GM23338 (cell line): ENCODE results near the gene LMX1B. TPM values are rescaled to one million over a fixed set of nuclear protein-coding genes. Genes with fewer than 3 reads are reported as not detected.

Experiments used
- ATAC-seq: fragments of 200-7000 bp; cut with Tn5 transposase; 3 replicates; pipeline ENCODE4 v1.9.1; 2020
- DNase-seq: peaks from one replicate; pipeline ENCODE4 v3.0.0-alpha.2; 2015; ENCODE audit warnings: low spot score
- H2AFZ ChIP-seq: fragments of 200-600 bp; sonication (generic); 2 replicates; pipeline ENCODE4 v1.8.0; 2016; ENCODE audit warnings: antibody characterized with exemption, mild to moderate bottlenecking, moderate library complexity
- H3F3A ChIP-seq: fragments of 200-600 bp; sonication (generic); replicated peaks from 2 replicates; pipeline ENCODE4 v1.8.0; 2017; ENCODE audit warnings: antibody characterized with exemption, mixed run types, low read depth
- H3K27ac ChIP-seq: fragments of 200-600 bp; sonication (generic); 2 replicates; pipeline ENCODE4 v1.6.1; 2016; ENCODE audit warnings: low read depth
- H3K27me3 ChIP-seq: fragments of 200-600 bp; sonication (generic); 2 replicates; pipeline ENCODE4 v1.8.0; 2016; ENCODE audit warnings: mild to moderate bottlenecking, mixed run types, moderate library complexity; ENCODE audit not compliant: insufficient read depth
- H3K36me3 ChIP-seq: fragments of 200-600 bp; sonication (generic); 2 replicates; pipeline ENCODE4 v1.8.0; 2016; ENCODE audit warnings: mild to moderate bottlenecking; ENCODE audit not compliant: insufficient read depth
- H3K4me1 ChIP-seq: fragments of 200-600 bp; sonication (generic); 2 replicates; pipeline ENCODE4 v1.8.0; 2016; ENCODE audit warnings: mild to moderate bottlenecking, moderate library complexity; ENCODE audit not compliant: insufficient read depth
- H3K4me2 ChIP-seq: fragments of 200-600 bp; sonication (generic); 2 replicates; pipeline ENCODE4 v1.7.1; 2017; ENCODE audit warnings: mixed run types
- H3K4me3 ChIP-seq: fragments of 200-600 bp; sonication (generic); 2 replicates; pipeline ENCODE4 v1.6.1; 2016; ENCODE audit warnings: mixed run types
- H3K79me2 ChIP-seq: fragments of 200-600 bp; sonication (generic); replicated peaks from 2 replicates; pipeline ENCODE4 v1.8.0; 2017; ENCODE audit warnings: mild to moderate bottlenecking; ENCODE audit not compliant: insufficient read depth
- H3K9me2 ChIP-seq: fragments of 200-600 bp; sonication (generic); 2 replicates; pipeline ENCODE4 v1.8.0; 2017; ENCODE audit not compliant: insufficient read depth
- H4K20me1 ChIP-seq: fragments of 200-600 bp; sonication (generic); replicated peaks from 2 replicates; pipeline ENCODE4 v1.8.0; 2017; ENCODE audit warnings: mild to moderate bottlenecking; ENCODE audit not compliant: insufficient read depth
- H3K27ac Mint-ChIP-seq: 2 replicates; pipeline ENCODE4 v1.8.0; 2020; ENCODE audit warnings: inconsistent platforms, mild to moderate bottlenecking, moderate library complexity, mixed read lengths
- H3K27me3 Mint-ChIP-seq: 3 replicates; pipeline ENCODE4 v1.8.0; 2022; ENCODE audit warnings: low read depth, mild to moderate bottlenecking, moderate library complexity, mixed read lengths, inconsistent platforms; ENCODE audit not compliant: insufficient read depth, poor library complexity
- H3K36me3 Mint-ChIP-seq: 3 replicates; pipeline ENCODE4 v1.8.0; 2021; ENCODE audit warnings: low read depth, mild to moderate bottlenecking, inconsistent platforms, moderate library complexity, mixed read lengths
- H3K4me1 Mint-ChIP-seq: 3 replicates; pipeline ENCODE4 v1.8.0; 2020; ENCODE audit warnings: mild to moderate bottlenecking, inconsistent platforms, mixed read lengths
- H3K4me3 Mint-ChIP-seq: 3 replicates; pipeline ENCODE4 v1.8.0; 2021; ENCODE audit warnings: moderate library complexity, mild to moderate bottlenecking, inconsistent platforms, mixed read lengths
- H3K9me3 Mint-ChIP-seq: 3 replicates; pipeline ENCODE4 v1.8.0; 2020; ENCODE audit warnings: moderate library complexity, mild to moderate bottlenecking, inconsistent platforms, mixed read lengths
- CREB1 ChIP-seq: fragments of 250-450 bp; sonication (Bioruptor Pico); IDR thresholded peaks from 2 replicates; pipeline ENCODE4 v1.5.0; 2020; ENCODE audit warnings: low read depth, mild to moderate bottlenecking, moderate library complexity
- EZH2 ChIP-seq: fragments of 200-600 bp; sonication (generic); IDR thresholded peaks from one replicate; pipeline ENCODE4 v1.8.0; 2017; ENCODE audit warnings: antibody characterized with exemption, mild to moderate bottlenecking, low read depth; ENCODE audit not compliant: unreplicated experiment
- EZH2phosphoT487 ChIP-seq: fragments of 200-600 bp; sonication (generic); IDR thresholded peaks from one replicate; pipeline ENCODE4 v1.8.1; 2018; ENCODE audit warnings: antibody characterized with exemption; ENCODE audit not compliant: unreplicated experiment
- JUNB ChIP-seq: IDR thresholded peaks from one replicate; pipeline ENCODE4 v1.6.1; 2016; ENCODE audit warnings: antibody characterized with exemption; ENCODE audit not compliant: unreplicated experiment
- NANOG ChIP-seq: IDR thresholded peaks from 2 replicates; pipeline ENCODE4 v1.6.1; 2016; ENCODE audit warnings: antibody characterized with exemption, borderline replicate concordance
- POLR2AphosphoS5 ChIP-seq: IDR thresholded peaks from 2 replicates; pipeline ENCODE4 v1.6.1; 2016; ENCODE audit warnings: antibody characterized with exemption, low read depth
- STAT1 ChIP-seq: IDR thresholded peaks from one replicate; pipeline ENCODE4 v1.6.1; 2016; ENCODE audit warnings: antibody characterized with exemption; ENCODE audit not compliant: unreplicated experiment
- ZNF114 ChIP-seq: fragments of 250-450 bp; sonication (Bioruptor Pico); IDR thresholded peaks from 2 replicates; pipeline ENCODE4 v1.5.0; 2020; ENCODE audit warnings: mild to moderate bottlenecking, moderate library complexity
- ZNF331 ChIP-seq: fragments of 250-450 bp; sonication (Bioruptor Pico); IDR thresholded peaks from 2 replicates; pipeline ENCODE4 v1.5.0; 2020; ENCODE audit warnings: low read depth, mild to moderate bottlenecking, moderate library complexity
- polyA plus RNA-seq: library from polyadenylated mRNA; unstranded; fragments of >200 nt; fragmentation: Nextera tagmentation; extraction: Ambion mirVana; gene quantifications from 2 replicates; pipeline ENCODE4 v1.2.1, GENCODE V29; 2016
- total RNA-seq: library from RNA; depleted of rRNA; stranded (reverse); fragments of >200 nt; shearing (Covaris generic); gene quantifications from 2 replicates; pipeline ENCODE4 v1.2.3, GENCODE V29; 2014
- TF ChIP-seq, protein P1 (sequence below): IDR thresholded peaks from 2 replicates; pipeline ENCODE4 v1.6.1; 2016; ENCODE audit warnings: antibody characterized with exemption
- TF ChIP-seq, protein P2 (sequence below): fragments of 250-450 bp; sonication (Bioruptor Pico); IDR thresholded peaks from 2 replicates; pipeline ENCODE4 v1.5.0; 2020; ENCODE audit warnings: mild to moderate bottlenecking, moderate library complexity
- TF ChIP-seq, protein P3 (sequence below), 2 experiments: fragments of 200-600 bp in 1 of 2; sonication (generic) in 1 of 2; conservative IDR thresholded peaks; 2 replicates each; pipeline versions ENCODE4 v1.5.1 to v1.6.1; 2016 to 2017; ENCODE audit warnings: antibody characterized with exemption in 2 of 2, low read depth in 2 of 2, mild to moderate bottlenecking in 2 of 2, moderate library complexity in 1 of 2
- TF ChIP-seq, protein P4 (sequence below): IDR thresholded peaks from one replicate; pipeline ENCODE4 v1.6.1; 2018; ENCODE audit warnings: antibody characterized with exemption; ENCODE audit not compliant: unreplicated experiment

Gene LMX1B
- total and polyA plus RNA-seq, 2 experiments from 2014 or later = 0.08 to 0.21 TPM

DNA sequence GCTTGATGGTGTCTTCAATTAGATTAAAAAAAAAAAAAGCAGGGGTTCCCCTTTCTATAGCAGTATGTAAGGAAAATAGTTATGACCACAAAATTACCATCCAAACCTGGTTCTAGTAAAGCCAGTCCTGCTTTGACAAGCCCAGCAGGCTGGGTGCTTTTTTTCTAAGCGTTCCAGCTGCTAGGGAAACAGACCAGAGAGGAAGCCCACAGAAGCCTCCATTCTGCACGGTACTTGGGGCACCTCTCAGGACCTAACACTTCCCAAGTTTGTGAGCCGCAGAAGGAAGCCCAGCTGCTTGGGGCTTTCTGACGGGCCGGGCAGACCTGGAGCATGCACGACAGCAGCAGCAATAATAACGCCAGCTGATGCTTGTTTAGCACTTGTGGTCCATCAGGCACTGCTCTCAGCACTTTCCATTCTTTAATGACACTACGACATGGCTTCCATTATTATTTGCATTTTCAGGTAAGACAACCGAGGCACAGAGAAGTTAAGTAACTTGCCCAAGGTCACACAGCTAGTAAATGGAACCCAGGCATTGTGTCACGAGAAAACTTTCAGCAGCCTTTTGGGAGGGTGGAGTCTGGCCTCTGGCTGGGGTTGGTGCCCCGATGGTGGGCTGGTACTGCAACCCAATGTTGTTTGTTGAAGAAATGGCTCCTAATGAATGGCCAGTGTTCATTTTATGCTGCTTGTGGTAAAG, 15.4 kb downstream of the LMX1B start:
- TF ChIP-seq, protein P1, sequence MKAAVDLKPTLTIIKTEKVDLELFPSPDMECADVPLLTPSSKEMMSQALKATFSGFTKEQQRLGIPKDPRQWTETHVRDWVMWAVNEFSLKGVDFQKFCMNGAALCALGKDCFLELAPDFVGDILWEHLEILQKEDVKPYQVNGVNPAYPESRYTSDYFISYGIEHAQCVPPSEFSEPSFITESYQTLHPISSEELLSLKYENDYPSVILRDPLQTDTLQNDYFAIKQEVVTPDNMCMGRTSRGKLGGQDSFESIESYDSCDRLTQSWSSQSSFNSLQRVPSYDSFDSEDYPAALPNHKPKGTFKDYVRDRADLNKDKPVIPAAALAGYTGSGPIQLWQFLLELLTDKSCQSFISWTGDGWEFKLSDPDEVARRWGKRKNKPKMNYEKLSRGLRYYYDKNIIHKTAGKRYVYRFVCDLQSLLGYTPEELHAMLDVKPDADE = no peak
- no peak for TF ChIP-seq CREB1 (CRISPR knock-in tag)
- TF ChIP-seq JUNB = no peak
- TF ChIP-seq, protein P2, sequence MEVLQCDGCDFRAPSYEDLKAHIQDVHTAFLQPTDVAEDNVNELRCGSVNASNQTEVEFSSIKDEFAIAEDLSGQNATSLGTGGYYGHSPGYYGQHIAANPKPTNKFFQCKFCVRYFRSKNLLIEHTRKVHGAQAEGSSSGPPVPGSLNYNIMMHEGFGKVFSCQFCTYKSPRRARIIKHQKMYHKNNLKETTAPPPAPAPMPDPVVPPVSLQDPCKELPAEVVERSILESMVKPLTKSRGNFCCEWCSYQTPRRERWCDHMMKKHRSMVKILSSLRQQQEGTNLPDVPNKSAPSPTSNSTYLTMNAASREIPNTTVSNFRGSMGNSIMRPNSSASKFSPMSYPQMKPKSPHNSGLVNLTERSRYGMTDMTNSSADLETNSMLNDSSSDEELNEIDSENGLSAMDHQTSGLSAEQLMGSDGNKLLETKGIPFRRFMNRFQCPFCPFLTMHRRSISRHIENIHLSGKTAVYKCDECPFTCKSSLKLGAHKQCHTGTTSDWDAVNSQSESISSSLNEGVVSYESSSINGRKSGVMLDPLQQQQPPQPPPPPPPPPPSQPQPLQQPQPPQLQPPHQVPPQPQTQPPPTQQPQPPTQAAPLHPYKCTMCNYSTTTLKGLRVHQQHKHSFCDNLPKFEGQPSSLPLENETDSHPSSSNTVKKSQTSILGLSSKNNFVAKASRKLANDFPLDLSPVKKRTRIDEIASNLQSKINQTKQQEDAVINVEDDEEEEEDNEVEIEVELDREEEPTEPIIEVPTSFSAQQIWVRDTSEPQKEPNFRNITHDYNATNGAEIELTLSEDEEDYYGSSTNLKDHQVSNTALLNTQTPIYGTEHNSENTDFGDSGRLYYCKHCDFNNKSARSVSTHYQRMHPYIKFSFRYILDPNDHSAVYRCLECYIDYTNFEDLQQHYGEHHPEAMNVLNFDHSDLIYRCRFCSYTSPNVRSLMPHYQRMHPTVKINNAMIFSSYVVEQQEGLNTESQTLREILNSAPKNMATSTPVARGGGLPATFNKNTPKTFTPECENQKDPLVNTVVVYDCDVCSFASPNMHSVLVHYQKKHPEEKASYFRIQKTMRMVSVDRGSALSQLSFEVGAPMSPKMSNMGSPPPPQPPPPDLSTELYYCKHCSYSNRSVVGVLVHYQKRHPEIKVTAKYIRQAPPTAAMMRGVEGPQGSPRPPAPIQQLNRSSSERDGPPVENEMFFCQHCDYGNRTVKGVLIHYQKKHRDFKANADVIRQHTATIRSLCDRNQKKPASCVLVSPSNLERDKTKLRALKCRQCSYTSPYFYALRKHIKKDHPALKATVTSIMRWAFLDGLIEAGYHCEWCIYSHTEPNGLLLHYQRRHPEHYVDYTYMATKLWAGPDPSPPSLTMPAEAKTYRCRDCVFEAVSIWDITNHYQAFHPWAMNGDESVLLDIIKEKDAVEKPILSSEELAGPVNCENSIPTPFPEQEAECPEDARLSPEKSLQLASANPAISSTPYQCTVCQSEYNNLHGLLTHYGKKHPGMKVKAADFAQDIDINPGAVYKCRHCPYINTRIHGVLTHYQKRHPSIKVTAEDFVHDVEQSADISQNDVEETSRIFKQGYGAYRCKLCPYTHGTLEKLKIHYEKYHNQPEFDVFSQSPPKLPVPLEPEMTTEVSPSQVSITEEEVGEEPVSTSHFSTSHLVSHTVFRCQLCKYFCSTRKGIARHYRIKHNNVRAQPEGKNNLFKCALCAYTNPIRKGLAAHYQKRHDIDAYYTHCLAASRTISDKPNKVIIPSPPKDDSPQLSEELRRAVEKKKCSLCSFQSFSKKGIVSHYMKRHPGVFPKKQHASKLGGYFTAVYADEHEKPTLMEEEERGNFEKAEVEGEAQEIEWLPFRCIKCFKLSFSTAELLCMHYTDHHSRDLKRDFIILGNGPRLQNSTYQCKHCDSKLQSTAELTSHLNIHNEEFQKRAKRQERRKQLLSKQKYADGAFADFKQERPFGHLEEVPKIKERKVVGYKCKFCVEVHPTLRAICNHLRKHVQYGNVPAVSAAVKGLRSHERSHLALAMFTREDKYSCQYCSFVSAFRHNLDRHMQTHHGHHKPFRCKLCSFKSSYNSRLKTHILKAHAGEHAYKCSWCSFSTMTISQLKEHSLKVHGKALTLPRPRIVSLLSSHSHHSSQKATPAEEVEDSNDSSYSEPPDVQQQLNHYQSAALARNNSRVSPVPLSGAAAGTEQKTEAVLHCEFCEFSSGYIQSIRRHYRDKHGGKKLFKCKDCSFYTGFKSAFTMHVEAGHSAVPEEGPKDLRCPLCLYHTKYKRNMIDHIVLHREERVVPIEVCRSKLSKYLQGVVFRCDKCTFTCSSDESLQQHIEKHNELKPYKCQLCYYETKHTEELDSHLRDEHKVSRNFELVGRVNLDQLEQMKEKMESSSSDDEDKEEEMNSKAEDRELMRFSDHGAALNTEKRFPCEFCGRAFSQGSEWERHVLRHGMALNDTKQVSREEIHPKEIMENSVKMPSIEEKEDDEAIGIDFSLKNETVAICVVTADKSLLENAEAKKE (CRISPR knock-in tag) = no peak
- no peak for TF ChIP-seq EZH2phosphoT487
- no peak for TF ChIP-seq ZNF331
- TF ChIP-seq, protein P3, sequence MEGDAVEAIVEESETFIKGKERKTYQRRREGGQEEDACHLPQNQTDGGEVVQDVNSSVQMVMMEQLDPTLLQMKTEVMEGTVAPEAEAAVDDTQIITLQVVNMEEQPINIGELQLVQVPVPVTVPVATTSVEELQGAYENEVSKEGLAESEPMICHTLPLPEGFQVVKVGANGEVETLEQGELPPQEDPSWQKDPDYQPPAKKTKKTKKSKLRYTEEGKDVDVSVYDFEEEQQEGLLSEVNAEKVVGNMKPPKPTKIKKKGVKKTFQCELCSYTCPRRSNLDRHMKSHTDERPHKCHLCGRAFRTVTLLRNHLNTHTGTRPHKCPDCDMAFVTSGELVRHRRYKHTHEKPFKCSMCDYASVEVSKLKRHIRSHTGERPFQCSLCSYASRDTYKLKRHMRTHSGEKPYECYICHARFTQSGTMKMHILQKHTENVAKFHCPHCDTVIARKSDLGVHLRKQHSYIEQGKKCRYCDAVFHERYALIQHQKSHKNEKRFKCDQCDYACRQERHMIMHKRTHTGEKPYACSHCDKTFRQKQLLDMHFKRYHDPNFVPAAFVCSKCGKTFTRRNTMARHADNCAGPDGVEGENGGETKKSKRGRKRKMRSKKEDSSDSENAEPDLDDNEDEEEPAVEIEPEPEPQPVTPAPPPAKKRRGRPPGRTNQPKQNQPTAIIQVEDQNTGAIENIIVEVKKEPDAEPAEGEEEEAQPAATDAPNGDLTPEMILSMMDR (conservative IDR thresholded peaks at IDR 0.05; ENCODE audit: low read depth in 2 of 2) = no peak
- no peak for TF ChIP-seq ZNF114 (CRISPR knock-in tag)
- TF ChIP-seq STAT1 = no peak
- TF ChIP-seq, protein P4, sequence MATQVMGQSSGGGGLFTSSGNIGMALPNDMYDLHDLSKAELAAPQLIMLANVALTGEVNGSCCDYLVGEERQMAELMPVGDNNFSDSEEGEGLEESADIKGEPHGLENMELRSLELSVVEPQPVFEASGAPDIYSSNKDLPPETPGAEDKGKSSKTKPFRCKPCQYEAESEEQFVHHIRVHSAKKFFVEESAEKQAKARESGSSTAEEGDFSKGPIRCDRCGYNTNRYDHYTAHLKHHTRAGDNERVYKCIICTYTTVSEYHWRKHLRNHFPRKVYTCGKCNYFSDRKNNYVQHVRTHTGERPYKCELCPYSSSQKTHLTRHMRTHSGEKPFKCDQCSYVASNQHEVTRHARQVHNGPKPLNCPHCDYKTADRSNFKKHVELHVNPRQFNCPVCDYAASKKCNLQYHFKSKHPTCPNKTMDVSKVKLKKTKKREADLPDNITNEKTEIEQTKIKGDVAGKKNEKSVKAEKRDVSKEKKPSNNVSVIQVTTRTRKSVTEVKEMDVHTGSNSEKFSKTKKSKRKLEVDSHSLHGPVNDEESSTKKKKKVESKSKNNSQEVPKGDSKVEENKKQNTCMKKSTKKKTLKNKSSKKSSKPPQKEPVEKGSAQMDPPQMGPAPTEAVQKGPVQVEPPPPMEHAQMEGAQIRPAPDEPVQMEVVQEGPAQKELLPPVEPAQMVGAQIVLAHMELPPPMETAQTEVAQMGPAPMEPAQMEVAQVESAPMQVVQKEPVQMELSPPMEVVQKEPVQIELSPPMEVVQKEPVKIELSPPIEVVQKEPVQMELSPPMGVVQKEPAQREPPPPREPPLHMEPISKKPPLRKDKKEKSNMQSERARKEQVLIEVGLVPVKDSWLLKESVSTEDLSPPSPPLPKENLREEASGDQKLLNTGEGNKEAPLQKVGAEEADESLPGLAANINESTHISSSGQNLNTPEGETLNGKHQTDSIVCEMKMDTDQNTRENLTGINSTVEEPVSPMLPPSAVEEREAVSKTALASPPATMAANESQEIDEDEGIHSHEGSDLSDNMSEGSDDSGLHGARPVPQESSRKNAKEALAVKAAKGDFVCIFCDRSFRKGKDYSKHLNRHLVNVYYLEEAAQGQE = no peak
- TF ChIP-seq EZH2 = no peak
- no peak for TF ChIP-seq POLR2AphosphoS5
- no peak for TF ChIP-seq NANOG
- Histone ChIP-seq H3K9me2 (no peaks in the 10 kb centered on the region), H3K4me3 (no peak overlapping the region), H3K4me1 (peaks cover 14% of the 10 kb centered on the region), H2AFZ (no peak overlapping the region), H3K79me2 (no peaks in the 10 kb centered on the region), H3K36me3 (no peaks in the 10 kb centered on the region), H4K20me1 (no peaks in the 10 kb centered on the region; the same call in 1 of the 2 replicates), H3K4me2 (no peak overlapping the region), H3K27ac (no peak overlapping the region), H3K27me3 (peaks cover 99% of the 10 kb centered on the region), H3F3A (peaks cover 3% of the 10 kb centered on the region; the same call in 1 of the 2 replicates)
- ATAC-seq (no peak), DNase-seq (no peak)
- Mint-ChIP-seq H3K9me3 (no peaks in the 10 kb centered on the region), H3K36me3 (no peaks in the 10 kb centered on the region), H3K4me1 (peaks cover 9% of the 10 kb centered on the region), H3K4me3 (no peak overlapping the region), H3K27ac (no peak overlapping the region), H3K27me3 (peaks cover 93% of the 10 kb centered on the region)
